HG02981 (cell line): ENCODE measurements around the gene USP21.
"Not testable (repeated sequence)": the region's sequence is repeated elsewhere in the genome, so short reads cannot be mapped to it uniquely, and the experiment has no call there.

Experiments used
- ATAC-seq: cut with Tn5 transposase; IDR thresholded peaks from one replicate; pipeline ENCODE4 v1.9.1; 2021; ENCODE audit warnings: mild to moderate bottlenecking, moderate library complexity; ENCODE audit not compliant: unreplicated experiment

The USP21 gene, protein sequence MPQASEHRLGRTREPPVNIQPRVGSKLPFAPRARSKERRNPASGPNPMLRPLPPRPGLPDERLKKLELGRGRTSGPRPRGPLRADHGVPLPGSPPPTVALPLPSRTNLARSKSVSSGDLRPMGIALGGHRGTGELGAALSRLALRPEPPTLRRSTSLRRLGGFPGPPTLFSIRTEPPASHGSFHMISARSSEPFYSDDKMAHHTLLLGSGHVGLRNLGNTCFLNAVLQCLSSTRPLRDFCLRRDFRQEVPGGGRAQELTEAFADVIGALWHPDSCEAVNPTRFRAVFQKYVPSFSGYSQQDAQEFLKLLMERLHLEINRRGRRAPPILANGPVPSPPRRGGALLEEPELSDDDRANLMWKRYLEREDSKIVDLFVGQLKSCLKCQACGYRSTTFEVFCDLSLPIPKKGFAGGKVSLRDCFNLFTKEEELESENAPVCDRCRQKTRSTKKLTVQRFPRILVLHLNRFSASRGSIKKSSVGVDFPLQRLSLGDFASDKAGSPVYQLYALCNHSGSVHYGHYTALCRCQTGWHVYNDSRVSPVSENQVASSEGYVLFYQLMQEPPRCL

DNA sequence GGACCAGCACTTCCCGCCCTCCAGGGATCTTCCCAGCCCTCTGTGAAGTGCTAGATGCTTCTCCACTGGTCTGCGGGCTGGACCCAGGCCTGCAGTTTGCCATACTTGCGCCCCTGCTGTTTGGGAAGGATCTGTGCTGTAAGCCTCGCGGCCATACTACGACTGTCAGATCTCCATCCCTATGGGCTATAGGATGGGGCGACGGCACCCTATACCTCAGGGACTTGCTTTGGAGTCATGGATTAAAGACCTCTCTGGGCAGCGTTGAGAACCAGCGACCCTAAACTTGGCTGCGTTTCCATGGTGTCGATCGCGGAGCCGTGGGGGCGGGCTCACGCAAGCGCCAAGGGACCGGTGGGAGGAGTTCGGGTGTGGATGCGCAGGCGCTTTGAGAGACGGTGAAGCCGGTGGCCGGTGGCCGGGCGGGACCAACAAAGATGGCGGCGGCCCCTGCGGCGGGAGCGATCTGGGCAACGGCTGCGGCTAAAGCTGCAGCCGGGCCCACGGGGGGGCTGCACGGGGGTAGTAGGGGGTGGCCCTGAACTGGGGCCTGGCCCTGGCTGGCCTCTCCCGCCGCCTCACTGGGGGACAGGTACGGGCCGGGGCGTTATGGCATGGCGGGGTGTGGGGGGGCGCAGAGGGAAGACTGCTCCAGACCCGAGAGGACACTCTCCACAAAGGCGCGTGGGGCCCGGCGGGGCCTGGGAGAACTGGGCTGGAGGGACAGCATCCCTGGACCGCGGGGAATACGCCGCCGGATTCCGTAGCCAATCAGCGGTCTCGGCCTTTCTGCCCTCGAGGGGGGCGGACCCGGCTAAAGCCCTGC is at the start of gene USP21:
Gene USP21, plus strand, starts transcription at position 414 of the 826 bp plus-strand sequence. CDS start 1,141 bp downstream, outside the sequence.
- ATAC-seq, result peak; percentile 85

DNA sequence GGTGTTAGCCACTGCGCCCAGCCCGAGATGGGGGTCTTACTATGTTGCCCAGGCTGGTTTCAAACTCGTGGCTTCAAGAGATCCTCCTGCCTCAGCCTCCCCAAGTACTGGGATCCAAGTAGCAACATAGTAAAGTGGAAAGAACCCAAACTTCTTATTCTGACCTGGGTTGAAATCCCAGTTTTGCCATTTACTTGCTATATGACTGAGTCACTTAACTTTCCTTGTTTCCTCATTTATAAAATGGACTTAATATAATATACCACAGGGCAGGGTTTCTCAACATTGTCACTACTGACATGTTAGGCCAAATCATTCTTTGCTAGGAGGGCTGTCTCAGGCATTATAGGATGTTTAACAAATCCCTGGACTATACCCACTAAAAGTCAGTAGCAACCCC is 48.2 kb upstream of the USP21 start:
- ATAC-seq, result no peak

DNA sequence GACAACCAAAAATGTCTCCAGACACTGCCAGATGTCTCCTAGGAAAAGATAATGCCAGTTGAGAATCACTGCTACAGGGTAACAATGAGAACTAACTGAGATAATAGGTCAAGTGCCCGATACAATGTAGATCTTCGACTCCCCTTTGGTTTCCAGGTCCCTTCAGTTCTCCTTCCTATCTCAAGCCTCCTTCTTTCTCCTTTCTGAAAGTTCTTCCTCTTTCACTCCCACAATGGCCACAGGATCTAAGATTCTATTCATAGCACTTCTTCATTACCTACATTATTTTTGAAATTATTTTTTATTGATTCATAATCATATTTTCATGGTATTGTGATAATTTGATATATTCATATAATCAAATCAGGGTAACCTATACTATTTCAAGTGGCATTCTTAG is 47.8 kb upstream of the USP21 start:
- no peak for ATAC-seq

- no peak for ATAC-seq
Measured at GRCh38 chr1:161113915-161114314, 45.4 kb upstream of the USP21 start.

DNA sequence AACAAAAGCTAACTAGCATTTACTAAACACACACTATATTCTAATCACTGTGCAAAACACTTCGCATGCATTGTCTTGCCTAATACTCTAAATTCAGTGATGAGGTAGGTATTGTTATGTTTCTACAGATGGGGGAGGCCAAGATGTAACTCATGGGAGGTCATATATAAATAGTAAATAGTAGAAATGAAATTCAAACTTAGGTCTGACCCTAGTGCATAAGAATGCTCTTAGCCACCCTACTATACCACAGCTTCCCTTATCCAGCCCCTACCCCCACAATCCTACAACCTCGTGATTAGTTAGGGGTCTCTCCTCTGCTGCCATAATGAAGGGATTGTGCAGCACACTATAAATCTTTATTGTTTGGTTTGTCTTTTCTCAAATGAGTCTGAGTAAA is 44.7 kb upstream of the USP21 start:
- no peak for ATAC-seq

- ATAC-seq, result no peak
Measured at GRCh38 chr1:161115132-161115711, 44.1 kb upstream of the USP21 start.

- ATAC-seq, result not testable (repeated sequence)
Measured at GRCh38 chr1:161115961-161116360, 43.3 kb upstream of the USP21 start.

- peak; percentile 71 for ATAC-seq
Measured at GRCh38 chr1:161117759-161118581, 41.3 kb upstream of the USP21 start, which contains the start of the genes NIT1 and PFDN2. TSS of gene NIT1 (plus strand) at chr1:161118105. CDS start at chr1:161118177, 72 bp downstream. TSS of gene PFDN2 (minus strand) at chr1:161118037. CDS start at chr1:161118026, 11 bp downstream.

DNA sequence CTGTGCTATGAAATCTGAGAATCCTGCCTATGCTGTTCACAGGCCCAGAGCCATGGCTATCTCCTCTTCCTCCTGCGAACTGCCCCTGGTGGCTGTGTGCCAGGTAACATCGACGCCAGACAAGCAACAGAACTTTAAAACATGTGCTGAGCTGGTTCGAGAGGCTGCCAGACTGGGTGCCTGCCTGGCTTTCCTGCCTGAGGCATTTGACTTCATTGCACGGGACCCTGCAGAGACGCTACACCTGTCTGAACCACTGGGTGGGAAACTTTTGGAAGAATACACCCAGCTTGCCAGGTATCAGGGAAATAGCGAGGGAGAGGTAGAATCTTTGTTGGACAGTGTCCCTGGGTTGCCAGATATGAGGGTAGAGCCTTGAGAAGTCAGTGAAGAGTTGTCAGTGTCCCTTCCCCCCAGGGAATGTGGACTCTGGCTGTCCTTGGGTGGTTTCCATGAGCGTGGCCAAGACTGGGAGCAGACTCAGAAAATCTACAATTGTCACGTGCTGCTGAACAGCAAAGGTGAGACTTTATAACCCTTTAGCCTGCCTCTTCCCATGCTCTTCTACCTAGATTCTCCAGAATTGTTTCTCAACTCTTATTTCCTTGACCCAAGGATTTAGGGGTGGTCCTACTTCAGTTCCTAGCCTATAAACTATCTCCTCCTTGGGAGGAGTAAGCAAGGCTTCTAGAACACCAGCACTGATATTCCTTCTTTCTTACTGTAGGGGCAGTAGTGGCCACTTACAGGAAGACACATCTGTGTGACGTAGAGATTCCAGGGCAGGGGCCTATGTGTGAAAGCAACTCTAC is 40.0 kb upstream of the USP21 start:
- peak; percentile 54 for ATAC-seq

DNA sequence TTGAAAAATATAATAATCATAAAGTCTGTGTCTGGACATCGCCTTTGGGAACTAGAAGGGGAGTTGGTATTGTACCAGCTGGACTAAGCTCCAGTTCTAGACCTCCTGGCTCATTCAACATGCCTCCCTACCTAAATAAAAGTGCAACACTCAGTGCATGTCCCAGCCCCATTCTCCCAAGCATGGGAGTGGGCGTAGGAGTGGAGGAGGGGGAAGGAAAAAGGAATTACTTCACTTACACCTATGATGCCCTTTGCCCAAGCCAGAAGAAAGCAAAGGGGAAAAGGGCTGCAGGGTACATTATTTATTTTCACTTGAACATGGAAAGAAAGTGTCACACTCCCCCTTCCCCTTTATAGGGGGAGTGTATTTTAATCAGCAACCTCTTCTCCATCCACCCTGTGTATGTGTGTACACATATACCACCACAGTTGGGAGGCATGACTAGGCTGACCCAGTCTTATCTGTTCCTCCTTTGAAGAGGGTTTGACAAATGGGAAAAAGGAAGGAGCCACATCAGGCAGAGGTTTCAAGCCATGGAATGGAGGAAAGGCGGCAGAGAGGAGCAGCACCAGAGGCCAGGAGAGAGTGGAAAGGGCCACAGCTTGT is 38.2 kb upstream of the USP21 start:
- ATAC-seq, result no peak

DNA sequence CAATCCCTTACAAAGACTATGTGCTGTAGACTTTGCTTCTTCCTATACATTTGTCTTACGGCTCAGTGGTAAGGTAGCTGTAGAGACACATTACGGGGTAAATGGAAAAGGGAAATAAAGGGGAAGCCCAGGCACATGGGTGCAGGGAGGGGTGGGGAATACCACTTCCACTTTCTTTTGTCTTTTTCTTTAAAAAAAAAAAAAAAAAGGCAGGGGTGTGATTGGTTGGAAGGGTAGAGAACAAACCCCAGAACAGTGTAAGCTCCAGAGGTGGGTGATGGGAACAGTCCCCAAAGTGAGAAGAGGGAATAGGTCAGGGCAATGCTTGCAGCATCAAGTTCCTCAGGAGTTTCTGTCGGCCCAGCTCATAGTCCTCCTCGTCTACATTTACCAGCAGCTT is 37.5 kb upstream of the USP21 start:
- no peak for ATAC-seq

DNA sequence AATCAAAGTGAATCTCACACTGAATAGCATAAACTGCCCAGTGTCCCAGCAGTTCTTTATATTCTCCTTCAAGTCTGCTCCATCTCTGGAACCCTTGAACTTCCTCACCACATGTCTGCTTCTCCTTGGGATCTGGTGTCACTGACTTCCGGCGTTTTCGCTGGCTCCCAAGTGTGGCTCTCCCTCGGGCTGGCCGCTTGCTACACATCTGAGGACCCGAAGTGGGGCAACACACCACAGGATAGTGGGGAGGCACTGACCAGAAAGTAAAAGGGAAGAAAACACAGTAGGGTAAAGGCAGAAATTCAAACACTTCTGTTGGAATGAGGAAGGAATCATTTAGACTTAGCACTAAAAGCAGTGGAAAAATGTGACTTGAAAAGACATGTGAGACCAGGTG is 36.3 kb upstream of the USP21 start:
- no peak for ATAC-seq

GRCh38 chr1:161127649-161128048 is 31.7 kb upstream of the USP21 start:
- ATAC-seq, result no peak

- ATAC-seq, result no peak
Measured at GRCh38 chr1:161128591-161129420, 30.5 kb upstream of the USP21 start.

- no peak for ATAC-seq
Measured at GRCh38 chr1:161130266-161130665, 29.0 kb upstream of the USP21 start.

- ATAC-seq, result peak; percentile 5
Measured at GRCh38 chr1:161131523-161132409, 27.5 kb upstream of the USP21 start.
